Measurements from ENCODE around the gene GUK1. TPM values are rescaled to one million over a fixed set of nuclear protein-coding genes. Genes with fewer than 3 reads are reported as not detected.
A peak's percentile ranks its signal among the peaks of the same experiment; 100 is the strongest.

The GUK1 gene
- total RNA-seq, 1 donor, result 367 TPM

DNA sequence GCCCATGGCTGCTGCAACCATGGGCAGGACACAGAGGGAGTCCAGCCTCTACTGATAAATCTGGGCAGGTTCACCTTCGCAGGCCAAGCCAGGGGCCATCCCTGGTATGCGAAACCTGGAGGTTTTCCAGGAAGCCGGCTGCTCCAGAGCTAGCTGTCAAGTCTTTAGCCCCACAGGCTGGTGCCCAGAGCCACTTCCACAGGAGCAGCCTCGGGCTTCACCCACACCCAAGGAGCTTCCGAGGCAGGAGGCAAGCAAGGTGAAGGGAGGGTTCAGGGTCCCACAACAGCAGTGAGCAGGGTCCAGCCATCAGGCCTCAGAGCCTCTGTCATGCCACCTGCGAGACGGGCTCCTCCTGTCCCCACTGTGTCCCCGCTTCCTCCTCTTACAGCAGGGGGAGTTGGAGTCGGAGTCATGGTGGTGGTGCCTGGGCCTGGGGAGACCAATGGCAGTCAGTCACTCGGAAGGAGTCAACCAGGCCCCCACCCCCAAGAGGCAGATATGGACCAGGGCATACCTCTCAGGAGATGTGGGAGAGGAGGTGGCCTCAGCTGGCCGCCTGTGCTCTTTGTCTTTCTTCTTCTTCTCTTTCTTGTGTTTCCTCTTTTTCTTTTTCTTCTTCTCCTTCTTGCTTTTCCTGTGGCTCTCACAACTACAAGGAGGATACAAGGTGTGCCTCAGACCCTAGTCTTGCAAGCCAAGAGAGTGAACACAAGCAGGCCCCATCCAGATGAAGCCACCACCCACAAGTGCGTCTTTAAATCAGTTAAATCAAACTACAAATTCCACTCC, 39.1 kb upstream of the GUK1 start:
- DNase-seq (ENCODE audit: low read depth), result no peak
- TF ChIP-seq, protein P1, sequence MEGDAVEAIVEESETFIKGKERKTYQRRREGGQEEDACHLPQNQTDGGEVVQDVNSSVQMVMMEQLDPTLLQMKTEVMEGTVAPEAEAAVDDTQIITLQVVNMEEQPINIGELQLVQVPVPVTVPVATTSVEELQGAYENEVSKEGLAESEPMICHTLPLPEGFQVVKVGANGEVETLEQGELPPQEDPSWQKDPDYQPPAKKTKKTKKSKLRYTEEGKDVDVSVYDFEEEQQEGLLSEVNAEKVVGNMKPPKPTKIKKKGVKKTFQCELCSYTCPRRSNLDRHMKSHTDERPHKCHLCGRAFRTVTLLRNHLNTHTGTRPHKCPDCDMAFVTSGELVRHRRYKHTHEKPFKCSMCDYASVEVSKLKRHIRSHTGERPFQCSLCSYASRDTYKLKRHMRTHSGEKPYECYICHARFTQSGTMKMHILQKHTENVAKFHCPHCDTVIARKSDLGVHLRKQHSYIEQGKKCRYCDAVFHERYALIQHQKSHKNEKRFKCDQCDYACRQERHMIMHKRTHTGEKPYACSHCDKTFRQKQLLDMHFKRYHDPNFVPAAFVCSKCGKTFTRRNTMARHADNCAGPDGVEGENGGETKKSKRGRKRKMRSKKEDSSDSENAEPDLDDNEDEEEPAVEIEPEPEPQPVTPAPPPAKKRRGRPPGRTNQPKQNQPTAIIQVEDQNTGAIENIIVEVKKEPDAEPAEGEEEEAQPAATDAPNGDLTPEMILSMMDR (IDR thresholded peaks at IDR 0.05; ENCODE audit: insufficient read depth, low read depth, low read length), result no peak
- H3K4me3 ChIP-seq (ENCODE audit: low read depth, low read length), result no peak overlapping the region

DNA sequence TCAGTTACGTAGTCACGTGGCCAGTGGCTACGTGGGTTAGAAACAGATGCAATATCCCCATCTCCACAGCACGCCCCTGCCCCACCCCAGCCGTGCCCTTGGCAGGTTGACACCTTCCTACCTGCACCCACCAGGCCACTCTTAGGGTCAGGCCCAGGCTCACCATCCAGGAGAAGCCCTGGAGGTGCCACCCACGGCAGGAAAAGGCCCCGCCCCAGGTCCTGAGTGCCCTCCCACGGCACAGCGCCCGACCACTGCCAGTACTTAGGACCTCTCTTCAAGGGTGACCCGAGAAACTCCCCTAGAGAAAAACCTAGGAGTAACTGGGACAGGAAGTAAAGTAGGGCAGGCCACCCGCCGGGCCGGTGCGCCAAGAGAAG, 38.5 kb upstream of the GUK1 start:
- DNase-seq (ENCODE audit: low read depth), result no peak
- TF ChIP-seq, protein P1 (IDR thresholded peaks at IDR 0.05; ENCODE audit: insufficient read depth, low read depth, low read length), result no peak
- H3K4me3 ChIP-seq (ENCODE audit: low read depth, low read length), result peak overlapping the region; percentile 93

DNA sequence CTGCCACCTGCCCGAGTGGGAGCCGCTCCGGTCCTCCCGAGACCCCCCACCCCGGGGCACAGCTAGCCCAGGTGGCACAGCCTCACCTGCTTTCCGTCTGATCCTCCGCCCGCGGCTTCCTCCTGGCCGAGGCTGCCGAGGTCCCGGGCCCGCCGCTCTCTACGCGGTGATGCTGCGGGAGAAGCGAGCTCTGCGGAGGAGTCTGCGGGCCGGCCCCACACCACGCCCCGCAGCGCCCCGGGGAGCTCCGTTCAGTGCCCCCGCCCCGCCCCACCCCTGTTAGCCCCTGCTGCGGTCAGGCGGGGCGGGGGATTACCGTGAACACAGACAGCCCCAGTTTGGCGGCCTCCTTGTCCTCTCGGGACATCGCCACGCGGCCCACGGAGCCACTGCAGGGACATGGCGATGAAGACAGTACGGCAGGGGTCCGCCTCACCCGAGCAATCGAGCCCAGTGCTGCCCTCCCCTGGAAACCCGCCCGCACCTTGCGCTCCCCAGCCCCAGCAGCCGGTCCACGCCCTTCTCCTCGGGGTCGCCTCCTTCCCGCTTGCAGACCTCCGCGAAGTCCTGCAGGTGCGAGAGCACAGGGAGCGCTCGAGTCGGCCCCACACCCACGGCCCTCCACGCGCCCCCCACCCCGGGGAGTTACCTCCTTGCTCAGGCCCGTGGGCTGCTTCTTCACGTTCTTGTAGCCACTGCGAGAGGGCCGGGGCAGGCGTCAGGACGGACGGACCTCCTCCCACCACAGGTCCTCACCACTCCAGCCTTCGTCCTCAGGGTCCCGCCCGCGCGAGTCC, 37.9 kb upstream of the GUK1 start:
- peak overlapping the region; percentile 93 for H3K4me3 ChIP-seq (ENCODE audit: low read depth, low read length)
- peak; percentile 26 for DNase-seq (ENCODE audit: low read depth)
- TF ChIP-seq, protein P1 (IDR thresholded peaks at IDR 0.05; ENCODE audit: insufficient read depth, low read depth, low read length), result no peak

GRCh38 chr1:228102791-228103620, 37.1 kb upstream of the GUK1 start, which contains the start of gene C1orf35:
C1orf35 (minus strand) TSS chr1:228103325; CDS start chr1:228103227, 98 bp downstream.
- TF ChIP-seq, protein P1 (IDR thresholded peaks at IDR 0.05; ENCODE audit: insufficient read depth, low read depth, low read length), result no peak
- DNase-seq (ENCODE audit: low read depth), result peak; percentile 92
- peak within 1 kb of the TSS; percentile 93 for H3K4me3 ChIP-seq (ENCODE audit: low read depth, low read length)

DNA sequence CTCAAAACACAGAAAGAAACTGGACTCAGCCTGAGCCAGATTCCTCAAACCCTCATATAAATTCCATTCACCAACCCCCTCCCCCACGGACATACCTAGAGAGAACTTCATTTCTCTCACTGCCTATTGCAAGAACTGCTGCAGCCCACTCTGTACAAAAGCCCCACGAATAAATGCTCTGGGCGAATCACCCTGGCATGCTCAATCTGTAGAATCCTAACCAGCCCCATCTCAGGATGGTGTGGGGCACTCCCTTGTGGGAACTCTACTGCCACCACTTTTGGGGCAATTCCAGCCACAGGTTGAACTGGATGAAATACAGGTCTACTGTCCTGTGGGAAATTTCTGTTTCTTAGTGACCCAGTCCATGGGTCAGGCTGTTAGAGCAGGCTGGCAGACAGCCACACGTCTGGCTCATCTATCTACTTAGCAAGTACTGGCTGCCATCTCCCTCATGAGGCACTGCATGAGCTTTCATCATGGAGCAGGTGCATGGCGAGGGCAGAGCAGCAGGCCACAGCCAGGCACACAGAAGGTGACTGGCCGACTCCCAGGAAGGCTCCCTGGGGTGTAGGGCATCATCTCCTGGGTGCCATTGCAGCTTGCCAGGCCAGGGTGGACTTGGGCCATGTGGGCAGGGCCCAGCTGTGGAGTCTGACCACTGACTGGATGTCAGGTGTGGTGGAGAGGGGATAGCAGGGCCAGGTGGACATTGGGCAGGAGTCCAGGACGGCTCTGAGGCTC, 35.4 kb upstream of the GUK1 start:
- TF ChIP-seq, protein P1 (IDR thresholded peaks at IDR 0.05; ENCODE audit: insufficient read depth, low read depth, low read length), result no peak
- no peak for DNase-seq (ENCODE audit: low read depth)
- H3K4me3 ChIP-seq (ENCODE audit: low read depth, low read length), result no peak overlapping the region
